Liver (tissue), 3 donors: ENCODE measurements around the gene ANKMY1.
"Not testable (repeated sequence)": the region's sequence is repeated elsewhere in the genome, so short reads cannot be mapped to it uniquely, and the experiment has no call there.

ENCODE experiments used
- CTCF ChIP-seq: fragments of 150-350 bp; IDR thresholded peaks from 2 replicates; pipeline ENCODE4 v1.5.1; 2017; ENCODE audit warnings: improper control_type of control experiment, low read depth, low read length; ENCODE audit not compliant: missing input control
- RAD21 ChIP-seq, 2 donors: IDR thresholded peaks; 2 replicates each; pipeline ENCODE4 v1.6.1; 2016; ENCODE audit warnings: antibody characterized with exemption in 2 of 2, mild to moderate bottlenecking in 2 of 2
- donor health status: healthy.
- donor health status: healthy.

DNA sequence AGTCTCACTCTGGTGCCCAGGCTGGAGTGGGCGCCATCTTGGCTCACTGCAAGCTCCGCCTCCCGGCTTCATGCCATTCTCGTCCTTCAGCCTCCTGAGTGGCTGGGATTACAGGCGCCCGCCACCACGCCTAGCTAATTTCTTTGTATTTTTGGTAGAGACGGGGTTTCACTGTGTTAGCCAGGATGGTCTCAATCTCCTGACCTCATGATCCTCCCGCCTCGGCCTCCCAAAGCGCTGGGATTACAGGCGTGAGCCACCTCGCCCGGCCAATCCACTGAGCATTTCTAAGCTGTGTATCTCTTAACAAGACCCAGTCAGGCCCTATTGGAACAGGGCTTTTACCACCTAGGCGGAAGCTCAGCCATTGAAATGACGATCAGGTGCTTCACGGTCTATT, 5.4 kb upstream of the ANKMY1 start:
- not testable (repeated sequence) for TF ChIP-seq CTCF; RAD21 (IDR thresholded peaks at IDR 0.05)
